PFSK-1 (cell line): ENCODE measurements around the gene SATL1.

Experiments used
- FOXP2 ChIP-seq: optimal IDR thresholded peaks from 2 replicates; pipeline ENCODE3; 2011; ENCODE audit warnings: borderline replicate concordance, control low read depth, inconsistent platforms; ENCODE audit not compliant: insufficient read depth; ENCODE audit errors: extremely low read length, extremely low read depth
- POLR2AphosphoS5 ChIP-seq: IDR thresholded peaks from 2 replicates; pipeline ENCODE4 v1.6.1; 2012; ENCODE audit warnings: low read depth, mild to moderate bottlenecking, control low read depth, low read length, moderate library complexity
- SIN3A ChIP-seq: IDR thresholded peaks from 2 replicates; pipeline ENCODE4 v1.6.1; 2012; ENCODE audit warnings: mild to moderate bottlenecking, low read length, moderate library complexity, borderline replicate concordance; ENCODE audit not compliant: insufficient read depth
- TAF1 ChIP-seq: IDR thresholded peaks from 2 replicates; pipeline ENCODE4 v1.6.1; 2012; ENCODE audit warnings: low read length, control low read depth, borderline replicate concordance; ENCODE audit not compliant: insufficient read depth
- TF ChIP-seq, protein P1 (sequence below), 2 experiments: IDR thresholded peaks; 2 replicates each; pipeline versions ENCODE4 v1.6.1 to v1.8.0; 2011 to 2012; ENCODE audit warnings: low read depth in 2 of 2, low read length in 2 of 2, control low read depth in 1 of 2, inconsistent platforms in 1 of 2, mild to moderate bottlenecking in 1 of 2, moderate library complexity in 1 of 2; ENCODE audit not compliant: insufficient read depth in 1 of 2

The SATL1 gene

DNA sequence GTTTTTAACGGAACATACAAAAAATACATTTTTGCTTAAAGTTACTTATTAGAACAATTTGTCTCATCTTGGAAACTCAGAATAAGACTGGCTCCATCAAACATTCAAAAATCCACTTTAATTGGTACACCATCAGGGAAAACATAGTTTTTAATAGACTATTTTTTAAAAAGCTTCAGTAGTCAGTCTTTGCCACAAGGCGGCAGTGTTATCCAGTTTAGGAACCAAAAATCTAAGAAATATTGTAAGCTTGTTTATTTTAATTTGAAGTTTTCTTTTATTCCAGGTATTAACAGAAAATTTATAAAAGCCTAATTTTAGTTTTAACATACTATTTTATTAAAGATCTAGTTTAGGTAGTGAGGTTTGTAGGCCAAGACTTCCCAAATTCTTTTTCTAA lies 132.2 kb downstream of the SATL1 start:
- TF ChIP-seq FOXP2, result no peak
- no peak for TF ChIP-seq POLR2AphosphoS5
- TF ChIP-seq SIN3A, result no peak
- TF ChIP-seq TAF1, result no peak
- TF ChIP-seq, protein P1, sequence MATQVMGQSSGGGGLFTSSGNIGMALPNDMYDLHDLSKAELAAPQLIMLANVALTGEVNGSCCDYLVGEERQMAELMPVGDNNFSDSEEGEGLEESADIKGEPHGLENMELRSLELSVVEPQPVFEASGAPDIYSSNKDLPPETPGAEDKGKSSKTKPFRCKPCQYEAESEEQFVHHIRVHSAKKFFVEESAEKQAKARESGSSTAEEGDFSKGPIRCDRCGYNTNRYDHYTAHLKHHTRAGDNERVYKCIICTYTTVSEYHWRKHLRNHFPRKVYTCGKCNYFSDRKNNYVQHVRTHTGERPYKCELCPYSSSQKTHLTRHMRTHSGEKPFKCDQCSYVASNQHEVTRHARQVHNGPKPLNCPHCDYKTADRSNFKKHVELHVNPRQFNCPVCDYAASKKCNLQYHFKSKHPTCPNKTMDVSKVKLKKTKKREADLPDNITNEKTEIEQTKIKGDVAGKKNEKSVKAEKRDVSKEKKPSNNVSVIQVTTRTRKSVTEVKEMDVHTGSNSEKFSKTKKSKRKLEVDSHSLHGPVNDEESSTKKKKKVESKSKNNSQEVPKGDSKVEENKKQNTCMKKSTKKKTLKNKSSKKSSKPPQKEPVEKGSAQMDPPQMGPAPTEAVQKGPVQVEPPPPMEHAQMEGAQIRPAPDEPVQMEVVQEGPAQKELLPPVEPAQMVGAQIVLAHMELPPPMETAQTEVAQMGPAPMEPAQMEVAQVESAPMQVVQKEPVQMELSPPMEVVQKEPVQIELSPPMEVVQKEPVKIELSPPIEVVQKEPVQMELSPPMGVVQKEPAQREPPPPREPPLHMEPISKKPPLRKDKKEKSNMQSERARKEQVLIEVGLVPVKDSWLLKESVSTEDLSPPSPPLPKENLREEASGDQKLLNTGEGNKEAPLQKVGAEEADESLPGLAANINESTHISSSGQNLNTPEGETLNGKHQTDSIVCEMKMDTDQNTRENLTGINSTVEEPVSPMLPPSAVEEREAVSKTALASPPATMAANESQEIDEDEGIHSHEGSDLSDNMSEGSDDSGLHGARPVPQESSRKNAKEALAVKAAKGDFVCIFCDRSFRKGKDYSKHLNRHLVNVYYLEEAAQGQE (IDR thresholded peaks at IDR 0.05; ENCODE audit: insufficient read depth in 1 of 2, low read depth in 2 of 2, low read length in 2 of 2), result no peak

DNA sequence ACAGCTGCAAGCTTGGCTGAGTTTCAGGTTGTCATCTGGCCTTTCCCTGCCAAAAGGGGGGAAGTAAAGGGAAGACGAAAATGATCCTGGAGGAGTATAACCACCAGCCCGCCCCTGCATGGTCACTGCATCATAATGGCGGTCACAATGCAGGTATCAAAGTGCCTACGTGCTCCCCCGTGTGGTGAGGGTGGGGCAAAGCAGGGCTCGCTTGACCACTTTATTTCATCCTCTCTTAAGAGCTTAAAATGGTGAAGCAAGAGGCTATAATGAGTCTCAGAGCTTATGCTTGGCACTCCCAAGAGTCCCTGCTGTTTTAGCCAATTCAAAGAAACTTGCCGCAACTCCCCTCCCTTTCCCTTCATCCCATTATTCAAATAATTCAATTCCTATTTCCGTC lies 134.3 kb downstream of the SATL1 start:
- TF ChIP-seq TAF1, result no peak

DNA sequence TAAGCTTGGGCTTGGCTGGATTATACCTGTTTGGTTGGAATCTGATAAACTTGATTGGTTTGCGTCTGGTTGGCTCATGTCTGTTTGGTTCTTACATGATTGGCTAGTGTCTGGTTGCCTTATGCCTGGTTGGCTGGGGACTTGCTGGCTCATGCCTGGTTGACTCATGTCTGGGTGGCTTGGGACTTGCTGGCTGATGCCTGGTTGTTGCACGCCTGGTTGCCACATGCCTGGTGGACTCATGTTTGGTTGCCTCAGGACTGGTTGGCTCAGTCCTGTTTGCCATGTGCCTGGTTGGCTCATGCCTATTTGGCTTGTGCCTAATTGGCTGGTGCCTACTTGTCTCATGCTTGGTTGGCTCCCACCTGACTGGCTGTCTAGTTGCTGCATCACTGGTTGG lies 135.4 kb downstream of the SATL1 start:
- no peak for TF ChIP-seq TAF1
- TF ChIP-seq SIN3A, result no peak
- no peak for TF ChIP-seq POLR2AphosphoS5
- TF ChIP-seq, protein P1 (IDR thresholded peaks at IDR 0.05; ENCODE audit: insufficient read depth in 1 of 2, low read depth in 2 of 2, low read length in 2 of 2), result no peak
- TF ChIP-seq FOXP2, result no peak

DNA sequence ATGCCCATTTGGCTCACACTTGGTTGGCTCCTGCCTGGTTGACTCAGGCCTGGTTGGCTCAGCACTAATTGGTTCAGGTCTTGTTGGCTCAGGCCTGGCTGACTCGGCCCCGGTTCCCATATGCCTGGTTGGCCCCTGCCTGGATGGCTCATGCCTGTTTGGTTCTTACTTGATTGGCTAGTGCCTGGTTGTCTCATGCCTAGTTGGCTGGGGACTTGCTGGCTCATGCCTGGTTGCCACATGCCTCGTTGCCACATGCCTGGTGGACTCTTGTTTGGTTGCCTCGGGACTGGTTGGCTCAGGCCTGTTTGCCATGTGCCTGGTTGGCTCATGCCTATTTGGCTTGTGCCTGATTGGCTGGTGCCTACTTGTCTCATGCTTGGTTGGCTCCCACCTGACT lies 136.2 kb downstream of the SATL1 start:
- TF ChIP-seq TAF1, result no peak
- TF ChIP-seq SIN3A, result no peak
- no peak for TF ChIP-seq POLR2AphosphoS5
- TF ChIP-seq, protein P1 (IDR thresholded peaks at IDR 0.05; ENCODE audit: insufficient read depth in 1 of 2, low read depth in 2 of 2, low read length in 2 of 2), result no peak
- TF ChIP-seq FOXP2, result no peak

DNA sequence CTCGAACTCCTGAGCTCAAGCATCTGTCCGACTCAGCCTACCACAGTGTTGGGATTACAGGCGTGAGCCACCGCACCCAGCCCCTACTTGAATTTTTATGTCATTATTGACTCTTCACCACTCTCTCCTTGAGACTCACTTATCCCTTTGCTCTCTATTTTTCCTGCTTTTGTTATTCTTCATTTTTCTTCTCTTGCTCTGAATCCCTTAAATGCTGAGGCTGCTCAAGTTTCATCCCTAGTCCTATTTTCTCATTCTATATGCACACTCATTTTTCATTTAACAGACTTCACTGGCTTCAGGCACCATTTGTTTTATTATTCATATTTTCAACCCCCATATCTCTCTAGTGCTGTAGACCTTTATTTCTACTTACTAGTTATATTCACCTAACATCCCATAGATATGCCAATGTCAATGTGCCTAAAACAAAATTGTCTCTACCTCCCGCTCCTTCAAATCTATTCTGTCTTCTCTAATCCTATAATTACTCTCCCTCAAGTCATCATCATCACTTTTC lies 154.2 kb downstream of the SATL1 start:
- no peak for TF ChIP-seq FOXP2
- no peak for TF ChIP-seq POLR2AphosphoS5
- TF ChIP-seq, protein P1 (IDR thresholded peaks at IDR 0.05; ENCODE audit: insufficient read depth in 1 of 2, low read depth in 2 of 2, low read length in 2 of 2), result no peak
- TF ChIP-seq TAF1, result no peak
- no peak for TF ChIP-seq SIN3A
